GM21529 (cell line): Measurements from ENCODE around the gene EHBP1L1.
A peak's percentile ranks its signal among the peaks of the same experiment; 100 is the strongest.

Experiments
- ATAC-seq: cut with Tn5 transposase; IDR thresholded peaks from one replicate; pipeline ENCODE4 v1.9.1; 2021; ENCODE audit not compliant: unreplicated experiment

Gene EHBP1L1

DNA sequence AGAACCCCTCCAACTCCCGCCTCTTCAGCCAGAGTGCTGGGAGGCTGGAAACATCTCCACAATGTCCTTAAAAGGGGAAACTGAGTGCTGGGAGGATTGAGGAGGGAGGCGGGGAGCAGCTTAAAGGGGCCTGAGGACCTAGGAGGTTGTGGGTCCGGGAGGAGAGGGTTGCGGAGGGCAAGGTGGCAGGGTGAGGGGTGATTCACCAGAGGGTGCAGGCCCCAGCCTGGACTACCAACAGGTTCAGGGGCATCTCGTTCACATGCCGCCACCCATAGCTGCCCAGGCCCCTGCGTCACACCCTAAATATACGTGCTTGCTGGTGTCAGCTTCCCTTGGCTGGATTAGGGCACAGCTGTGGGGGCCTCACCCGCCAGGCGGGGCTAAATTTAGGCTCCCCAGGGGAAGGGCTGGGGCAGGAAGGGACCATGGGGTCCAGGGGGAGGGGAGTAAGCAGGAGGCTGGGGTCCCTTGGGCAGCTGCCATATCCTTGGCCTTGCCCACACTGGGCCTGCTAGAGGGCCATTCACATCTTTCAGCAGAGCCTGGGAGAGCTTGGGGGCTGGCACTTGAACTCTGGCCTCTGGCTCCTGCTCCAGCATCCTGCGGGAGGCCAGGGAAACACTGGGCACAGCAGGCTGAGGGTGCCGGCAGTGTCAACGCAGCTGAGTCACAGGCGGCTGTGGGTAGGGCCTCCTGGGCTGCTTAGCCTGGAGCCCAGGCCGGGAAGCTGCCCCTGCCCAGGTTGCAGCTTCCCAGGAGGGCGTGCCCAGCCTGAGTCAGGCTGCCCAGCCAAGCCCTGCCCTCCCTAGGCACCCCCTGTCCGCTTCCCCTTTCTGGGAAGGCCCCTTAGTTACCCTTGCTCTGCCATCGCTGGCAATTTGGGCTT lies 1.3 kb downstream of the EHBP1L1 start:
- ATAC-seq = no peak

DNA sequence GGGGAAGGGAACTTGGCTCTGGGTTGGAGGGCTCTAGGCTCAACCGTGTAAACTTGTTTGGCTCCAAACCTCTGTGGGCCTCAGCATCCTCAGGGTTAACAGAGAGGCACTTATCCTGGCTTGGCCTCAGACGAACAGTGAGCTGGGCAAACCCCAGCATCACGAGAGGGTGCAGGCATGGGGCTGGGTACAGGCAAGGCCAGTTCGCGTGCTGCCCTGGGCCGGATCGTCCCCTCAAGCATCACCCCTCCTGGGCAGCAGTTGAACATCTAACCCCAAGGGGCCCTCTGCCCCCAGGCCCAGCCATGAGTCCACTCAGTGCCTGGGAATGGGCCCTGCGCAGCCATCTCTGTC lies 1.9 kb downstream of the EHBP1L1 start:
- no peak for ATAC-seq

DNA sequence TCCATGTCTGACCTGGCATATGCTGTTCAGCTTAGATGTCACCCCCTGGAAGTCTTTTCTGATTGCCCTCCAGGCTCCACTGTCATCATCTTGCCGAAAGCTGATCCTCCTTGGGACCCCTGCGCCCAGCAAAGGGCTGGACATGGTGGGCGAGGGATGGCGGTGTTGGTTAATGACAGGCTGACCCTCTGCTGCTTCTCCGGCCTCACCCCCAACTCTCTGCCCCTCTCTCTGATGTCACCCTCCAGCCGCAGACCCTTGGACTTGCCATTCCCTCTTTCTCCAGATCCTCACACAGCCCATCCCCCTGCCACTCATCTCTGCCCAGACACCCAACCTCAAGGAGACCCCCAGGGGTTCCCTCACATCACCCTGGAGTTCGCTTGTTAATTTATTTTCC lies 2.3 kb downstream of the EHBP1L1 start:
- ATAC-seq = no peak

DNA sequence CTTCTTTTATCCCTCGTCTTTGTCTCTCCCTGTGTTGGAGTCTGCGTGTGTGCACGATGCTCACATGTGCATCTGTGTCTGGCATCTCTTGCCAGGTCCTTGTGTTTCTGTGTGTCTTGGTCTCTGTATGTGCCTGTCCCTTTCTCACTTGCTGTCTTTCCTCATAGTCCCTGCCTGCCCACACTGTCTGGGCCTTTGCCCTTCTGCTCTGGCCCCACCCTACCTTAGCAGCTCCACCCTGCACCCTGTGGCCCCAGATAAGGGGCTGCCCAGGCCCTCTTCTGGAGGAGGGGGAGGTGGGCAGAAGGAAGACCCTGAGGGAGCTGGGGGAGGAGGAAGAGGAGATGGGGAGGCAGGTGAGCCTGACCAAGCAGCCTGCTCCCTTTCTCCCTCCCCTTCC lies 2.8 kb downstream of the EHBP1L1 start:
- no peak for ATAC-seq

DNA sequence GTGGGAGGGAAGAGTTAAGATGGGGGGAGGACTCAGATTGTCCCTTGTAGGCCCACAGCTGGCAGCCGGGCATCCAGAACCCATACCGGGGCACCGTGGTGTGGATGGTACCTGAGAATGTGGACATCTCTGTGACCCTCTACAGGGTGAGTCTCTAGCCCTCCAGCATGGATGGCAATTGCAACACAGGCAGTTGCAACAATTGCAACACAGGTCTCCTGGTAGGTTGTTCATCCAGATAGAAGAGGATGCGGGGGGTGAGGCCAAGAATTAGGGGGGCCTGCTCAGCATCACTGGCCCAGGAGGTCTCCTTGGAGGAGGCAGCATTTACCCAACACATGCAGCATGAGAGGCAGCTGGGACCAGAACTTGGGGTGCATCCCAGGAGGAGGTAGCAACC lies 3.4 kb downstream of the EHBP1L1 start:
- no peak for ATAC-seq

DNA sequence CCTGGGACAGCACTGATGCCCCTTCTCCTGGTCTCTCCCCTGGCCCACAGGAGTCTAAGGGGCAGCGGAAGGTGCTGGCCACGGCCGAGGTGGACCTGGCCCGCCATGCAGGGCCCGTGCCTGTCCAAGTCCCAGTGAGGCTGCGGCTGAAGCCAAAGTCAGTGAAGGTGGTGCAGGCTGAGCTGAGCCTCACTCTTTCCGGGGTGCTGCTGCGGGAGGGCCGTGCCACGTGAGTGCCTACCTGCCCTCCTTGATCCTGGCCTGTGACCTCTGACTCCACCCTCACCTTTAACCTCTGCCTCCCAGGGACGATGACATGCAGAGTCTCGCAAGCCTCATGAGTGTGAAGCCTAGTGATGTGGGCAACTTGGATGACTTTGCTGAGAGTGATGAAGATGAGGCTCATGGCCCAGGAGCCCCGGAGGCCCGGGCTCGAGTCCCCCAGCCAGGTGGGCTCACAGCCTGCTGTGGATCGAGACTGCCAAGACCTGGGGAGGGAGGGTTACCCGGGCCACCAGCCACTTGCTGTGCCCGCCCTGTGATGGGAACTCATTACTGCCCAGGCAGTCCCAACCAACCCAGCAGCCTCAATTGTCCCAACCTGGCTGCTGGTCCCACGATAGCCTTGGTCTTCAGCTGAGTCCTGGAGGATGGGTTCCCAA lies 4.3 kb downstream of the EHBP1L1 start:
- no peak for ATAC-seq

DNA sequence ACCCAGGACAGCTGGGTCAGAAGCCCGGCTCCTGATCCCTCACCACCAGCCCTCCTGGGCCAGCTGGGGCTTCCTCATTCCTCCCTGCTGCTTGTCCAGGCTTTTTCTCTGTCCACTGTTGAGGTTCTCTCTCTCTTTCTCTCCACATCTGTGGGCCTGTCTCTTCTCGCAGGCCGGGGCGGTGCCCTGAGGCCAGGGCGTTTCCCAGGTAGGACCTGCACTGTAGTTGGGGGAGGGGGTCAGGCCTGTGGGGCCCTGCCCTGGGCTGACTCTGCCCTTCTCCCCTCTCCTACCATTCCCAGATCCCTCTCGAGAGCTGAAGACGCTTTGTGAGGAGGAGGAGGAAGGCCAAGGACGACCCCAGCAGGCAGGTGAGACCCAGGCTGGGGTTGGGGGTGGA lies 4.9 kb downstream of the EHBP1L1 start:
- ATAC-seq = no peak

DNA sequence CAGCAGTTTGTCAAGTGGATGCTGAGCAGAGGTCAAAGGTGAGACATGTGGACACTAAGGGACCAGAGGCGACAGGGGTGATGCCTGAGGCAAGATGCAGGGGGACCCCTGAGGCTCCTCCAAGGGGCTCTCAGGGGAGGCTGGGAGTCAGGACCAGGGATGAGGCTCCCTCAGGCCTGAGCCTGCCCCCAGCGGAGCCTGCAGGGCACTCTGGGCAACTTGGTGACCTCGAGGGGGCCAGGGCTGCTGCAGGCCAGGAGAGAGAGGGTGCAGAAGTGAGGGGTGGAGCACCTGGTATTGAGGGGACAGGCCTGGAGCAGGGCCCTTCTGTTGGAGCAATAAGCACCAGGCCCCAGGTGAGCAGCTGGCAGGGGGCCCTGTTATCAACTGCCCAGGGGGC lies 6.1 kb downstream of the EHBP1L1 start:
- ATAC-seq = no peak

DNA sequence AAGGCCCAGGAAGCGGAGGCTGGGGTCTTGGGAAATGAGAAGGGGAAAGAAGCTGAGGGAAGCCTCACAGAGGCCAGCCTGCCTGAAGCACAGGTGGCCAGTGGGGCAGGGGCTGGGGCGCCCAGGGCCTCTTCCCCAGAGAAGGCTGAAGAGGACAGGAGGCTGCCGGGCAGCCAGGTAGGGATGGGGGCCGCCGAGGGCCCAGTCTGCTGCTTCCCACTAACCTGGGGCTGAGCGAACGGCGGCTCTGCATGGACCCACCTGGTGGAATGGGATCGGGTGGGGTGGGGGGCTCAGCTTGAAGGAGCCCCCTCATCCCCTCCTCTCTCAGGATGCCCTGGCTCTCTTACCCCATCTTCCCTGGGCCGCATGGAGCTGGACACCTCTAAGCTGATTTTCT lies 7.7 kb downstream of the EHBP1L1 start:
- ATAC-seq = no peak

DNA sequence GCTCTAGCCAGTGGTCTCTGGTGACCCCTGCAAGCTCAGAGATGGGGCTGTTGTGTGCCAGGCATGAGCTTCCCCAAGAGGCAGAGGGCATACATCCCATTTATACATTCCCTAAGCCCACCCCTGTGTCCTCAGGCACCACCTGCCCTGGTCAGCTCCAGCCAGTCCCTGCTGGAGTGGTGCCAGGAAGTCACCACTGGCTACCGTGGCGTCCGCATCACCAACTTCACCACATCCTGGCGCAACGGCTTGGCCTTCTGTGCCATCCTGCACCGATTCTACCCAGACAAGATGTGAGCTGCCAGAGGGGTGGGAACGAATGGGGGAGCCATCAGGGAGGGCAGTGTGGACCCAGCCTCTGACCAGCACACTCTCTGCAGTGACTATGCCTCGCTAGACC lies 8.3 kb downstream of the EHBP1L1 start:
- ATAC-seq = no peak

DNA sequence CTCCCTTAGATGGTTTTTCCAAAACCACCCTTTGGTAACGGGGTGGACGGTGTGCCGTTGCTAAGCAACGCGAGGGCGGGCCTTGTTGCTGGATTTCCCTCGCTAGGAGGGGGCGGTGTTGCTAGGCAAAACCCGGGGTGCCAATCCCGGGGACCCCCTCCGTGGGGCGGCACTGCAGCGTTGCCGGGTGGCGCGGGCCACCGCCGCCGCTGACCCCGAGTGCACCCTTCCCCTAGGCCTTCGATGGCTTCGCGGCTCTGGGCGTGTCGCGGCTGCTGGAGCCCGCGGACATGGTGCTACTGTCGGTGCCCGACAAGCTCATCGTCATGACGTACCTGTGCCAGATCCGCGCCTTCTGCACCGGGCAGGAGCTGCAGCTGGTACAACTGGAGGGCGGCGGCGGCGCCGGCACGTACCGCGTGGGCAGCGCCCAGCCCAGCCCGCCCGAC lies 8.9 kb downstream of the EHBP1L1 start:
- ATAC-seq = no peak

DNA sequence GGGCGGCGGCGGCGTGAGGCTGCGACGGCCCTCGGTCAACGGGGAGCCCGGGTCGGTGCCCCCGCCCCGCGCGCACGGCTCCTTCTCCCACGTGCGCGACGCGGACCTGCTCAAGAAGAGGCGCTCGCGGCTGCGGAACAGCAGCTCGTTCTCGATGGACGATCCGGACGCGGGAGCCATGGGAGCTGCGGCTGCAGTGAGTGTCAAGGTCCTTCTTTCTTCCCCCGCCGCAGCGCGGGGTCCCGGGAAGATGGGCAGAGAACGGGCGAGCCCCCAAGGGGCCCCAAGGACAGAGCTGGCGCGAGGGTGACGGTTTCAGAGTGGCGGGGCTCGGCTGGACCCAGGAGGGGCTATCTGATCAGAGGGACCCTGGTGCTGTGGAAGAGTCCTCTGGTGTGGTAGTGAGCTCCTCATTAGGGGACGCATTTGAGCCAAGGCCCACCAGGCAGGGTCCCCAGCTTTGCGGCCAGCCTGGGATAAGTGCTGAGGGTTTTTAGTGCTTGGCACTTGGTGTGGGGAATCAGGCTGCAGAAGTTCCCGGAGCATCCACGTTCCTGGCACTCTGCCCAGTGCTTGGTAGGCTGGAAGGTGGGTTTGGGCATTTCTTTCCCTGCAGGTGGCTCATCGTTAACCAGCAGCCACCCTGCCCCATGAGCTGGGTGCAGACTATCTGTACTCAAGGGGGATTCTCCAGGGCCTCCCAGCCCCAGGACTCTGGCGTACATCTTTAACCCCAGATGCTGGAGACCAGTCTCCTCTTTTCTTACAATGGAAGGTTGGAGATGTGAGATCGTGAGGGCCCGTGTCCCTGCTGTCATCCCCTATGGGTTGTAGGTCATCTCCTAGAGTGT lies 9.8 kb downstream of the EHBP1L1 start:
- no peak for ATAC-seq

DNA sequence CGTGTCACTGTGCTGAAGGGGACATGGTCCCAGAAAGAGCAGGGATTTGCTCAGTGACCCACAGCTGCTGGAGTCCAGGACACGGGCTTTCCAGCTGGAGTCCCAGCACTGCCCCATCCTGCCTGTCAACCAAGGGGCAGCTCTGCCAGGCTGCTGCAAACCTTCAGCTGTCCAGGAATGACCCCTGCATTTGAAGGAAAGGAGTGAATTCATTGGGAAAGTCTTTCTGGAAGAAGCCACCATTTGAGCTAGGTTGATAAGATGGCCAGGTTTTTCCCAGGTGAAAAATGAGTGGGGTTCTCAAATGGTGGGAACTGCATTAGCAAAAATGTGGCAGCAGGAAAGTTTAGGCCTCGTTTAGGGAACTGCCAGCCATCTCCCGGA lies 10.4 kb downstream of the EHBP1L1 start:
- ATAC-seq = no peak

DNA sequence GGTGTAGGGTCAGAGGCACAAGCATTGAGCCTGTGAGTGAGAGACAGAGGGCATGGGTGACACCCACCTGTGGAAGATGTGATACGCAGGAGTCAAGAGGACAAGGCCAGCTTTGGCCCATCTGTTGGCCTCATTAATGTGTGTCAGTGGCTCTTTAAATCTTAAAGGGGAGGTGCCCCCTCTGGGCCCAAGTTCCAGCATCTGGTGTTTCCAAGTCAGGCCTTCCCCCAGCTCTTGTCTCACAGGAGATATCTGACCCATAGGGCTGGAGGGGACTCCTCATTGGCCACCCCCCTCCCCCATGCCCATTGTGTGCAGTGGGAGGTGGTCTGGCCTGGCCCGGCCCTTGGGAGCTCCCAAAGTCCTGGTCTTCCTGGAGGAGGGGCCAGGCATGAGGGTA lies 10.8 kb downstream of the EHBP1L1 start:
- no peak for ATAC-seq

DNA sequence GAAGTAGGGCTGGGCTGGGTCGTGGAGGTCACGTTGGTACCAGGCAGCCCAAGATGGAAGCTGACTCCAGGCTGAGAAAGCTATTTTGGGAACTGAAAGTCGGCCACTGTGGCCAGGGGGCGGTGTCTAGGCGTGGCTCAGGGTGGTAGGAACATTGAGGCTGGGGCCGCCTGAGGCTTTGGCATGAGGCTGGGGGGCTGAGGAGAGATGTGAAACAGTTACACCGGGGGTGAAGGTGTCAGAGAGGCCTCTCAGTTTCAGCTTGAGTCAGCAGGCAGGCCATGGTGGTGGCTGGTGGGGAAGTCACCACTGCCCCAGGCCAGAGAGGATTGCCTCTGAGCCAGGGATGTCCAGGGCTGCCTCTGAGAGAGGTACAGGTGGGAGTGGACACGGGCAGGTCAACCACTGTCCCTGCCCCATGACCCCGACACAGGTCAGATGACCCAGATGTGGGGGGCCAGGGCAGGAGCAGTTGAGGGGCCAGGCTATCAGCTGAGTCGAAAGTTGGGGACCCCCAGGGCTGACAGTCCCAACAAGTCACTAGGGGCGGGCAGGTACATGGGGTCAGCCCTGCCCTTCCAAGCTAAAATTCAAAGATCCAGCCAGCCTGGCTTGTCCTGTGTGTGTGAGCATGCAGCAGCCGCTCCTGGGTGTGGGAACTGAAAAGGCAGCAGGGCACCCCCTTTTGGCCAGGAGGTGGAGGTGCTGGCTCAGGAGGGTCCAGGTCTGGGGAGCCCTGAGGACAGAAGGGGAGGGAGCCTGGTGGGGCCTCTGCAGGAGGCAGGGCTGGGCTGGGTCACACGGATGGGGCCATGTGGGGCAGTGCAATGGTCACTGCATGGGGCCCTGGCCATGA lies 12.6 kb downstream of the EHBP1L1 start:
- ATAC-seq = peak; percentile 80

DNA sequence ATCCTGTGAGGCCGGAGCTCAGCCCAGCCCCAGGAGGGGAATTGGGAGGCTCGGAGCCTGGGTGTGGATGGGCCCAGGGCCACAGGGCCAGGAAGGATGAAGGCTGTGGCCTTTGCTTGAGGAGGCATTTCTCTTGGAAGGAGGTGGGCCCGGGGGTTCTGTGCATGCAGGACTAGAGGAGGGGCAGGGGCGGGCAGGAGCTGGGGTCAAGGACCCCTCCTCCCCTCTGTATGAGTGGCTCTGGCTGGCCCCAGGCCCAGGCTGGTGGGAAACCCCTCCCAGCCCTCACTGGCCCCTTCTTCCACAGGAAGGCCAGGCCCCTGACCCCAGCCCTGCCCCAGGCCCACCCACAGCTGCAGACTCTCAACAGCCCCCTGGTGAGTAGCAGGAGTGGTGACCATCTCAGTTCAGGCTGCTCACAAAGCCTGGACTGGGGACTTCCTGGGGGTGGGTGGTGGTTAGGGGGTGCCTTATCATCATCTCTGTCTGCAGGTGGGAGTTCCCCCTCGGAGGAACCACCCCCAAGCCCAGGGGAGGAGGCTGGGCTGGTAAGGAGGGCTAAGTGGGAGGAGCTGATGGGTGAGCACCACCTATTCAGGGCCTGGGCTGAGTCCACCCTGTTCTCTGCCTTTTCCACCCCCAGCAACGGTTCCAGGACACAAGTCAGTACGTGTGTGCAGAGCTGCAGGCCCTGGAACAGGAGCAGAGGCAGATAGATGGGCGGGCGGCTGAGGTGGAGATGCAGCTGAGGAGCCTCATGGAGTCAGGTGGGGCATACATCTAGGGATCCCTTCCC lies 13.8 kb downstream of the EHBP1L1 start:
- ATAC-seq = no peak

DNA sequence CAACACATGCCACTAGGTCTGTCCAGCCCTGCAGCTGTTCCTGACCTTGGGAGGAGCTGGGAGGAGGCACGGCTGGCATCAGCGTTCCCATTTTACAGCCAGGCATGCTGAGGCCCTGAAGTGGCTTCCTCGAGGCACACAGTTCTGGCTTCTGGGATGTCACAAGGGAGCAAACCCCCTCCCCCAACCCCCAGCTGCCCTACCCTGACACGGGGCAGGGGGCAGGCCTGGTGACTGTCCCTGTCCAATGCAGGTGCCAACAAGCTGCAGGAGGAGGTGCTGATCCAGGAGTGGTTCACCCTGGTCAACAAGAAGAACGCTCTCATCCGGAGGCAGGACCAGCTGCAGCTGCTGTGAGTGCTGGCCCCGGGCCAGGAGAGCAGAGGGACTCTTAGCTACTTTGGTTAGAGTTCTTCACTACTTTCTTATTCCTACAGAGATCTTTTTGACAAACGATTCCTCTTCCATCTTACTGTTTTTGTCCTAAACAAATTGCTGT lies 14.4 kb downstream of the EHBP1L1 start:
- ATAC-seq = no peak

DNA sequence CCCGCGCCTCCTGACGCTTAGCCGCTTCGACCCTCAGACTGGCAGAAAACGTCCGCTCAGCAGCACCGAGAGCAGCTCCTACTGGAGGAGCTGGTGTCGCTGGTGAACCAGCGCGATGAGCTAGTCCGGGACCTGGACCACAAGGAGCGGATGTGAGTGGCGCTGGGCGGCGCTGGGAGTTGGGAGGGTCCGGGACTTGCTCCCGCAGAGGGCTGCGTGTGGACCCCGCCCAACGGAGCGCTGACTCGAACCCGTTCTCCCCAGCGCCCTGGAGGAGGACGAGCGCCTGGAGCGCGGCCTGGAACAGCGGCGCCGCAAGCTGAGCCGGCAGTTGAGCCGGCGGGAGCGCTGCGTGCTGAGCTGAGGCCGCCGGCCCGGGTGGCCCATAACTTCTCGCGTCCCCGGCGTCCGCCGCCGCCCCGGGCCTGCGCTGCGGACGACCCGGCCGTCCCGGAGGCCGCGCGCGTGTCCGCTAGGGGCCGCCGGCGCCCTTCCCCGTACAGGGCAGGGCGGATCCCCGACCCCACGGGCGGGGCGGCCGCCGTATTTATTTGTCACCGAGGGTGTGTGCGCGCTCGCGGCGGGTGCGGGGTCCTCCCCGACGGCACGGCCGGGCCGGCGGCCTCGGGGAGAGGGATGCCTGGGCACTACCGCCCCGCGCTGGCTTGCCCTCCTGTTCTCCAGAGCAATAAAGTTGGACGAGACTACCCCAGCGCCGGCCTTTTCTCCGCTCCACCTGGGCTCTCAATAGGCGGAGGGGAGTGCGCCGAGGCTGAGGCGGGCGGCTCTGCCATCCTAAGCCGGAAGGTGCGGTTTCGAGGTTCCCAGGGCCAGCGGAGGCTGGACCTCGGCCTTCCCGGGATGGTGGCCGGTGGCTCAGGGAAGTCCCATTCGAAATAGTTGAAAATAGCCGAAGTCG lies 16.3 kb downstream of the EHBP1L1 start:
- no peak for ATAC-seq
